Muscle layer of colon (tissue), 2 donors: ENCODE results near the gene FGF14.

Experiments
- H3K27ac ChIP-seq: one replicate; pipeline ENCODE4 v1.7.0; 2013; ENCODE audit warnings: low read depth, mild to moderate bottlenecking, low read length, moderate library complexity
- H3K27me3 ChIP-seq, 2 donors: one replicate each; pipeline ENCODE4 v1.7.0; 2013; ENCODE audit warnings: low read length in 2 of 2, mild to moderate bottlenecking in 2 of 2; ENCODE audit not compliant: insufficient read depth in 2 of 2, control insufficient read depth in 1 of 2
- H3K36me3 ChIP-seq: one replicate; pipeline ENCODE4 v1.7.0; 2013; ENCODE audit warnings: mild to moderate bottlenecking, low read length; ENCODE audit not compliant: insufficient read depth
- H3K4me1 ChIP-seq: one replicate; pipeline ENCODE4 v1.7.0; 2013; ENCODE audit warnings: mild to moderate bottlenecking, low read length; ENCODE audit not compliant: insufficient read depth
- H3K4me3 ChIP-seq, 2 donors: one replicate each; pipeline ENCODE4 v1.7.0; 2013; ENCODE audit warnings: low read length in 2 of 2, low read depth in 1 of 2, mild to moderate bottlenecking in 1 of 2, moderate library complexity in 1 of 2
- H3K9ac ChIP-seq: one replicate; pipeline ENCODE4 v1.7.0; 2013; ENCODE audit warnings: low read length
- H3K9me3 ChIP-seq: one replicate; pipeline ENCODE4 v1.7.0; 2013; ENCODE audit warnings: mild to moderate bottlenecking, low read length
- donor health status: abdominal sarcoma.
- donor health status: Adenocarcinoma of cecum.

FGF14 gene

DNA sequence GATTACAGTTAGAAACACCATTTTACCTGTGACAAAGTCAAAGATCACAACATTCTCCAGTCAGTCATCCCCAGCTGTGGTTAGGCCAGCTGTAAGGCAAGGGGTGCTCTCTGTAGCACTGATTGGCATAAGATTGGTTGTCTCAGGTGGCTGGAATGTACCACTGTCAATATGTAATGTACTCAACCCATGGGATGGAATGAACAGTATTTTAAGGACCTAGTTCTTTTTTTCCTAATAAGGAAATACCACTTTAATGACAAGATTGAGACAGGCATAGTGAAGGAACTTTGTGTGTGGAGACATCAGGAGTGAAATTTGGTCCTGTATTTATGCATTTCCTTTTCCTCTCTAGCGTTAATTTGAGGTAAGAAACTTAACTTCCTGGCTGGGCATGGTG lies 638.7 kb downstream of the FGF14 start:
- H3K9ac ChIP-seq = no peak overlapping the region
- H3K9me3 ChIP-seq = no peaks in the 10 kb centered on the region
- no peak overlapping the region for H3K27ac ChIP-seq
- no peaks in the 10 kb centered on the region for H3K27me3 ChIP-seq
- H3K4me3 ChIP-seq = no peak overlapping the region
- H3K4me1 ChIP-seq = no peaks in the 10 kb centered on the region
- H3K36me3 ChIP-seq = no peaks in the 10 kb centered on the region

DNA sequence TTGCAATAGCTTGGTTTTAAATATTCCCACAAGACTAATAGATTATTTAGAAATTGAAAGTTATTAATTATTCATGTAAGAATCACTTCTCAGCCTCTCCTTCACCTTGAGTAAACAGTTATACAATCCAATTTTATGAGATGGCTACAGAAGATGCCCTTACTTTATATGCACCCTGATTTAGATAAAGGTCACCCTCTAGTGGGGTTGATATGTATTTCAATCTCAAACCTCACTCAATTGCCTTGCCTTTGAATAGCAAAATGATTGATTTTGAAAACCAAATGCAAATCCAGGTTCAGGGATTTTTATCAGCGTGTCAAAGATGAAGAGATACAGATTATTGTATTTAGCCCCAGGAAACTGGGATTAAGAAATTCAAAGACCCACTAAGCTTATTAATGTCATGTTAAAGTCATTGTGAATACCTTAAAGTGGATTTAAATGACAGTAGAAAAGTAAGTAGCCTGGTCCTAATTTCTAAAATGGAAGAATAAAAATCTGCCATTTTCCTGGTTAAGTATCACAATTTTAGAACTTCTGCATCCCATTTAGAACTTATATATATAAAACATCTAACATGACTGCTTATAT lies 644.3 kb downstream of the FGF14 start:
- Histone ChIP-seq H3K9ac (no peak overlapping the region), H3K4me1 (no peaks in the 10 kb centered on the region), H3K27ac (no peak overlapping the region), H3K4me3 (no peak overlapping the region), H3K27me3 (no peaks in the 10 kb centered on the region), H3K36me3 (no peaks in the 10 kb centered on the region), H3K9me3 (no peaks in the 10 kb centered on the region)

DNA sequence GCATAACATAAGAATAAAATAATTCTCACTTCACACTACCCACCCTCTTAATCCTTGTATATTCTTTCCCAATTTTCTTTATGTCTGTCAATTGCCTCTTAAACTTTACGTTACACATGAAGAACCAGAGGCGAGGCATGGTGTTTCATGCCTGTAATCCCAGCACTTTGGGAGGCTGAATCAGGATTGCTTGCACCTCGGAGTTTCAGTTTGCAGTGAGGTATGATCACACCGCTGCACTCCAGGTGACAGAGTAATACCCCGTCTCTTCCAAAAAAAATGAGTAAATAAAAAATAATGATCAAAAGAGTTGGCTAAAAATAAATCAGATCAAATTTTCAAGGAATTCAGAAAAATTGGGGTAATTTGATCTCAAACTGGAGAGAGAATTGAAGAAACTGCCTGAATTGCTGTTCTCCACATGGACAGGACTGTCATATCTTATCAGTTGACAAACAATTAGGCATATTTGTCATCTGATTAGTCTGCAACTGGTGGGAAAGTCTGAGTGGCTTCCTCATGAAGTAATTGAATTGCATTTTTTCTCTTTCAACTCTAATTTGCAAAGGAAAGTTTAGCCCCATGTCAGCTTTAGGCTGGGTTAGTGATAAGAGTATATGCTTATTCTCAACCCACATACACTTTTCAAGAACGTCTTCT lies 646.5 kb downstream of the FGF14 start:
- no peak overlapping the region for H3K9ac ChIP-seq
- H3K4me3 ChIP-seq = no peak overlapping the region
- H3K27ac ChIP-seq = no peak overlapping the region
- H3K4me1 ChIP-seq = no peaks in the 10 kb centered on the region
- no peaks in the 10 kb centered on the region for H3K9me3 ChIP-seq
- H3K36me3 ChIP-seq = no peaks in the 10 kb centered on the region
- no peaks in the 10 kb centered on the region for H3K27me3 ChIP-seq

DNA sequence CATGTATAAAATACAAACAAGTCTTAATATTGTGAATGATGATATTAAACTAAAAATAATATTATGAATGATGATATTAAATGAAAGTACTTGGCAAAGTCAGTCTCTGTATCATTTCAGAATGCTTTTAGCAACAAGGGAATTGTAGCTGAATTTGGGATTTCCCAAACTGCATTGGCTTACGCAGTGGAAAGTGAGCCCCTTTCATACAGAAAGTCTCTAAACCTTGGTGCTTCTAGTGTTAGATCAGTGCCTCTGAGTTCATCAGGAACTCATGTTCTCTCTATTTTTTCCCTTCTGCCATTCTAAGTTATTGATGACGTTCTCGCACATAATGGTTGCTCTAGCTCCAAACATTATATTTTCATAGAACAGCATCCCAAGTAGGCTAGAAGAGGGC lies 649.4 kb downstream of the FGF14 start:
- no peaks in the 10 kb centered on the region for H3K4me1 ChIP-seq
- no peak overlapping the region for H3K4me3 ChIP-seq
- no peaks in the 10 kb centered on the region for H3K36me3 ChIP-seq
- H3K9me3 ChIP-seq = no peaks in the 10 kb centered on the region
- no peak overlapping the region for H3K27ac ChIP-seq
- no peak overlapping the region for H3K9ac ChIP-seq
- no peaks in the 10 kb centered on the region for H3K27me3 ChIP-seq

DNA sequence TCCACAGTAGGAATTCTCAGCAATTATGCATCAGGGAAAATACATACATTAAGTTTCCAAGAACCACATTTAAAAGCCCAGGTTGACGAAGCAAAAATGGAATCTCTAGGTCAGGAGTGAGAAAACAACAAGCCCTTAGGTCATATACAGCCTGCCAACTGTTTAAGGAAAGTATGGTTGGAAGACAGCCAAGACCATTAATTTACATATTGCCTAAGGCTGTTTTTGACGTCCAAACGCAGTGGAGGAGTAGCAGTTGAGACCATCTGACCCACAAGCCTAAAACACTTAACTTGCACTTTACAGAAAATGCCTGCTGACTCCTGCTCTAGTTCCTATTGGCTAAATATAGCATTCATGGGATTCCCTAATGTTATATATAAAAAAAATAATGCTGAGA lies 650.4 kb downstream of the FGF14 start:
- Histone ChIP-seq H3K4me3 (no peak overlapping the region), H3K36me3 (no peaks in the 10 kb centered on the region), H3K27ac (no peak overlapping the region), H3K9ac (no peak overlapping the region), H3K27me3 (no peaks in the 10 kb centered on the region), H3K4me1 (no peaks in the 10 kb centered on the region), H3K9me3 (no peaks in the 10 kb centered on the region)

DNA sequence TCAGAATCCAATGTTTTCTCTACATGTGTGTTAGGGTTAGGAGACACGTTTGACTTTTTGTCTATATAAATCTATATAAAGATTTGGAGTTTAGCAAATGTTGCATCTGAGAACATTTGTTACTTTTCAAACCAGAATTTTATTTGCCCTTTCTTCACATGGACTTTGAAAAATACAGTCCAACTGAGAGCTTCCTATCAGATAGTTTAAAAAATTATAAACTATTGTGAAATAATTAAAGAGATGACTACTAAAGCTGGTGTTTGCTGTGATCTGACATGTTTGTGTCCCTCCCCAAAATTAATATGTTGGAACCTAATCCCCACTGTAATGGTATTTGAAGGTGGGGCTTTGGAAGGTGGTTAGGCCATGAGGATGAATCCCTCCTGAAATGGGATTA lies 652.3 kb downstream of the FGF14 start:
- H3K9ac ChIP-seq = no peak overlapping the region
- no peaks in the 10 kb centered on the region for H3K4me1 ChIP-seq
- no peaks in the 10 kb centered on the region for H3K9me3 ChIP-seq
- H3K27ac ChIP-seq = no peak overlapping the region
- no peak overlapping the region for H3K4me3 ChIP-seq
- H3K36me3 ChIP-seq = no peaks in the 10 kb centered on the region
- H3K27me3 ChIP-seq = no peaks in the 10 kb centered on the region

DNA sequence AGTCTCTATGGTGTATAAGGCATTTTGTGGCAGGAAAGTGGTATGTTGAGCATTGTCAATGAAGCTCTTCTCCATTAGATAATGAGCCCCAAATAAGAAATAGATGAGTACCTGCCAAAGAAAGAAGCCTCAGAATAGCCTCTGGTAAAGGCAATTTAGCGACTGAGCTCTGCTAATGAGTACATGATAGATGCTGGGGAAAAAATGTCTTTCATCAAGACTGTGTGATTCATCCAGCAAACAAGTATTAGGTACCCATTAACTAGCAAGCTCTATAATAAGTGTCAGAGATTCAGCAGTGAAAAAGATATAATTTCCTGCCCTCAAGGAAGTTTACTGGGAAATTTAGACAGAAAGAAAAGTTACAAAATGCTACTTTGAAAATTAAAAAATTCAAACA lies 654.8 kb downstream of the FGF14 start:
- Histone ChIP-seq H3K4me1 (no peaks in the 10 kb centered on the region), H3K27me3 (no peaks in the 10 kb centered on the region), H3K9me3 (no peaks in the 10 kb centered on the region), H3K27ac (no peak overlapping the region), H3K36me3 (no peaks in the 10 kb centered on the region), H3K9ac (no peak overlapping the region), H3K4me3 (no peak overlapping the region)

DNA sequence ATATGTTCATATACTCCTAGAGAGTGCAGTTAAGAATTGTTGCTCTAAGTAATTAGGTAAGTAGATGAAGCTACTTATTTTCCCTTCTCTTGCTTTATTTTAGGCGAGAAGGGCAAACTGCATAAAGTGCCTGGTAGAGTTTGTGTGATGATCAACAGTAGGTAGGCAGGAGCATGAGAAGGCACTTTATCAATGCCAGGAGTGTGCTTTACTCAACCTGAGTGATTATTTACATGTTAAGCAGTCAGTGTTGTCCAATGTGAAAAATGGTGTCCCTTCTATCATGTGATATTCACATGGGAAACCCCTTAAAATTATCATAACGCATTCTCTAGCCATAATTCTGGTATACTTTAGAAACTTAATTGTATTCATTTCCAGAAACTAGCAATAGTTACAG lies 655.3 kb downstream of the FGF14 start:
- Histone ChIP-seq H3K4me1 (no peaks in the 10 kb centered on the region), H3K9ac (no peak overlapping the region), H3K4me3 (no peak overlapping the region), H3K9me3 (no peaks in the 10 kb centered on the region), H3K36me3 (no peaks in the 10 kb centered on the region), H3K27ac (no peak overlapping the region), H3K27me3 (no peaks in the 10 kb centered on the region)

DNA sequence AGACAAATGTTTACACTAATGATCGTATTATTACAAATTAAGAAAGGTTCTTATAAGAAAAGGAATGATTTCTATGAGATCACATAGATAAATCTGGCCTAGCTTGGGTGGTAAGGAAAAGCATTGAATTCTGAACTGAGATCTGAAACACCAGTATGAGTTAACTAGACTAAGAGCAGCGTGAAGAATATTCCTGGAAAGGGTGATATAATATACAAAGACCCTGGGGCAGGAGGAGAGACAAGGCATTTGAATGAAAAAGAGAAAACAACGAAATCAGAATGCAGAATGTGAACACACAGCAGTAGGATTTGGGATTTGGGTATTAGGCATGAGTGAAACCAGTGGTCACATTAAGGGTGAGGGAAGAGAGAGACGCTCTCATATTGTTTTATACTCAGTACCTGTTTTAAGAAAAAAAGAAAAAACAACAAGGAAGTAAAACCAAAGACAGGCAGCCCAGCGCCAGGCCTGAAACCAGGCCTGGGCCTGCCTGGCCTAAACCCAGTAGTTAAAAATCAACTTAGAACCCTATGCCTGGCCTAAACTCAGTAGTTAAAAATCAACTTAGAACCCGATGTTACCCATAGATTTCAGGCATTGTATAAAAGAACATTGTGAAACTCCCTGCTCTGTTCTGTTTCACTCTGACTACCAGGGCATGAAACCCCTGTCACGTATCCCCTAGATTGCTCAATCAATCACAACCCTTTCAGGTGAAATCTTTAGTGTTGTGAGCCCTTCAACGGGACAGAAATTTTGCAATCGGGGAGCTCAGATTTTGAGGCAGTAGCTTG lies 662.3 kb downstream of the FGF14 start:
- H3K9me3 ChIP-seq = no peaks in the 10 kb centered on the region
- H3K9ac ChIP-seq = no peak overlapping the region
- no peak overlapping the region for H3K27ac ChIP-seq
- H3K36me3 ChIP-seq = no peaks in the 10 kb centered on the region
- H3K27me3 ChIP-seq = no peaks in the 10 kb centered on the region
- no peaks in the 10 kb centered on the region for H3K4me1 ChIP-seq
- no peak overlapping the region for H3K4me3 ChIP-seq

DNA sequence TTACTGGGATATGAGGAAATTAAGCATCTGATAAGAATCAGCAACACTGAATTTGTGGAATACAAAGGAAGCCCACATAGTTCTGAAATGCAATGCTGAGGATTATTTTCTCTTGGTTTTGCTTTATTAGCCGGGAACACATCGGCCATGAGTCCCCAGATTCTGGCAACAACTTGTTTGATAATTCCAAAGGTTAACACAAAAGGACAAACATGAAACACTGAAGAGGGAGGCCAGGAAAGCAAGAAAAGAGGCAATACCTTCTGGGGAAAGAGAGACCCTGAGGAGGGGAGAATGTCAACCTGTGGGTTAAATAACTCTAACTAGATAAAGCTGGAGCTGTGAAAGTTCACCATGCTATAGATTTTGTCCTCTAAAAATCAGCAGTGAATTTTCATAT lies 663.5 kb downstream of the FGF14 start:
- no peak overlapping the region for H3K4me3 ChIP-seq
- H3K36me3 ChIP-seq = no peaks in the 10 kb centered on the region
- H3K9me3 ChIP-seq = no peaks in the 10 kb centered on the region
- H3K9ac ChIP-seq = no peak overlapping the region
- no peaks in the 10 kb centered on the region for H3K4me1 ChIP-seq
- no peaks in the 10 kb centered on the region for H3K27me3 ChIP-seq
- no peak overlapping the region for H3K27ac ChIP-seq

DNA sequence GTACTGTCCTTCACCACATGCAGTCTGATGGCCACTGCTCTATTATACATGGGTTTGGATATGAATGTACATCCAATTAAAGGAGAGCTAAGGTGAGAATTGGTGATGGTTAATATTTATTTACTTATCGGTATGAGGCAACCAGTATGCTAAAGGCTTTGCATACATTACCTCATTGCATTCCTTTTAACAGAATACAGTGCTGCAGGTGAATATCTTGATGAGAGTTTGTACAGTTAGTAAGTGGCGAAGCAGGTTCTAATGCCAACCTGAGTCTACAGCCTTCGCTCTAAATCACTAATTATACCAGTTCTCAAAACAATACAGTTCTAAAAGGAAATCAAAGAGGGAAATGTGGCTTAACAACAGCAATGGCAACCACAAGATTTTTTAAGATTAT lies 665.3 kb downstream of the FGF14 start:
- no peaks in the 10 kb centered on the region for H3K4me1 ChIP-seq
- no peak overlapping the region for H3K27ac ChIP-seq
- no peaks in the 10 kb centered on the region for H3K27me3 ChIP-seq
- H3K9me3 ChIP-seq = no peaks in the 10 kb centered on the region
- no peaks in the 10 kb centered on the region for H3K36me3 ChIP-seq
- no peak overlapping the region for H3K4me3 ChIP-seq
- no peak overlapping the region for H3K9ac ChIP-seq
